ENCODE results near the gene RASSF8.

RASSF8 gene

DNA sequence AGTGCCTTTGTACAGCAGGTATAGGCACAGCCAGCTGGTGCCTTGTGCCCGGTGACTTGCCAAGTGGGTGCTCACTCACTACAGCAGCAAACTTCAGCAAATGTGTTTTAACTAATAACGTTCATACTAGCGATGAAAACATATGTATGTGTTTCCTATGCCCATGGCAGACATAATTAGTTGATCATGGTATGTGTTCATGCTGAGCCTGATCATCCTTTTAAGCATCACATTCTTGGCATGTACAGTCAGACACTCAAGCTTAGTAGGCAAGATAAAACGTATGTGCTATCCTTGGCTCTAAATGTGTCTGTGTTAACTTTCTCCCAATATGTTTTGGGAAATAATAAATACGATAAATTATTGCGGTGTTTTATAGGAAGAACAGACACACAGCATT, 55.6 kb downstream of the RASSF8 start:
- Histone ChIP-seq H3K36me3 (no peaks in the 10 kb centered on the region), H3K4me1 (no peaks in the 10 kb centered on the region), H3K27ac (no peak overlapping the region), H3K4me3 (no peak overlapping the region), H3K9me3 (replicated peaks in 1 of 11) (no peaks in the 10 kb centered on the region), H3K27me3 (no peaks in the 10 kb centered on the region), H3K9ac (no peak overlapping the region), H4K20me1 (no peaks in the 10 kb centered on the region), H3K4me2 (no peak overlapping the region)
- TF ChIP-seq Cebpa-rat (IDR thresholded peaks at IDR 0.05), result no peak

GRCh38 chr12:26016516-26016915, 58.0 kb downstream of the RASSF8 start:
- Histone ChIP-seq H3K4me3 (no peak overlapping the region), H3K36me3 (no peaks in the 10 kb centered on the region), H3K4me1 (no peaks in the 10 kb centered on the region), H3K27ac (no peak overlapping the region), H3K4me2 (no peak overlapping the region), H3K9me3 (replicated peaks in 1 of 11) (no peaks in the 10 kb centered on the region), H3K9ac (no peak overlapping the region), H4K20me1 (no peaks in the 10 kb centered on the region), H3K27me3 (no peaks in the 10 kb centered on the region)
- no peak for TF ChIP-seq Cebpa-rat (IDR thresholded peaks at IDR 0.05)

DNA sequence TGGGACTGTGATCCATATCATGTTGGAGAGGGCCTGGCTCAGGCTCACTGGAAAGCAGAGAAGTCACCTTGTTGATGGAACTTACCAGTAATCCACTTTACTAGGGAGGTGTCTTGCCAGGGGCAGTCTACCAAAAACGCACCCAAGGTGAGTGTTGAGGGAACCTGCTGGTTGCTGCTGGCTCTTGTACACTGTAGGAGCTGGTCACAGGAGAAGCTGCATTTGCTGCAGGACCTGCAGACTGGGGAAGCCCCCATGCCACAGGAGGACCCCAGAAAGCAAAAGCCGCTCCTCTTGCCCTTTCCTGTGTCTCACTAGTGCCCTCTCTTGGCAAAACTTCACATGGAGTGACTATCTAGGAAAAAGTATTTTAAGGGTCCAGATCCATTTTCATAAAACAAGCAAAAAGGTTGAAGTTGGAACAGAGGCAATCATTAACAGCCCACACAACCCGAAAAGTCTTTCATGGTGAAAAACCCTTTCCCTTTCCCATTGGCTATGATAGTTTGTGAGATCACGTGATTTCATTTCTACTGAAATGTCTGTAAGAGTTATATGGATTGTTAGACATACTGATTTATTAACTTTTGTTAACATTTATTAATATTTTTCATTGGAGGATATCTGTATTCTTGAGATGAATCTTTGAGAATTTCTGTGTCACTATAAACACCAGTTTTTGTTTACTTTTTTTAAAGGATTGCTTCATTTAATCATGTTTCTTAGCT, 59.2 kb downstream of the RASSF8 start:
- no peak for TF ChIP-seq Cebpa-rat (IDR thresholded peaks at IDR 0.05)
- H3K27ac ChIP-seq, result no peak overlapping the region
- no peaks in the 10 kb centered on the region for H3K27me3 ChIP-seq
- no peak overlapping the region for H3K4me3 ChIP-seq
- no peaks in the 10 kb centered on the region for H3K9me3 ChIP-seq (replicated peaks in 1 of 11)
- no peaks in the 10 kb centered on the region for H4K20me1 ChIP-seq
- H3K36me3 ChIP-seq, result no peaks in the 10 kb centered on the region
- no peak overlapping the region for H3K9ac ChIP-seq
- H3K4me2 ChIP-seq, result peak overlapping the region in 1 of 11 experiments; percentile 65; a peak in 2 of 22 replicates
- H3K4me1 ChIP-seq, result no peaks in the 10 kb centered on the region

DNA sequence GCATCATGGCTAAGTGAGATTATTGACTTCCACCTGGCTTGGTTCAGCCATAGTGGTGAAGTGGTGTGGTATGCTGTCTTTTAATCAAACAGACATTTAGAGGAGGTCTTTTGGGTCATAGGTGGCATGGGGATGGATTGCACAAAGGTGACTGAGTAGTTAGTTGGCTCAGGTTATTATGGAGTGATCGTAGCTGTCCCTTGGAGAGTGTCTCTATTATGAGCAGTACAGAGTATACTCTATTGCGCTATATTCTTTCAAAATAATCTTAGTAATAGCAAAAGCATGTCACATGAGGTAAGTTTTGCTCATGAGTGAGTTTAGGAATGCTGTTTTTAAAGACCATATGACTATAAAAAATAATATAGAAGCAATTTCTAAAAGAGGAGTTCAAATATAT, 60.4 kb downstream of the RASSF8 start:
- Histone ChIP-seq H3K36me3 (no peaks in the 10 kb centered on the region), H3K9ac (no peak overlapping the region), H3K27me3 (no peaks in the 10 kb centered on the region), H4K20me1 (no peaks in the 10 kb centered on the region), H3K4me3 (no peak overlapping the region), H3K27ac (no peak overlapping the region), H3K9me3 (replicated peaks in 1 of 11) (no peaks in the 10 kb centered on the region), H3K4me2 (no peak overlapping the region), H3K4me1 (no peaks in the 10 kb centered on the region)
- TF ChIP-seq Cebpa-rat (IDR thresholded peaks at IDR 0.05), result no peak

- Histone ChIP-seq H3K4me3 (no peak overlapping the region), H3K4me2 (no peak overlapping the region), H3K4me1 (no peaks in the 10 kb centered on the region), H3K9ac (no peak overlapping the region), H3K36me3 (no peaks in the 10 kb centered on the region), H3K27ac (no peak overlapping the region), H3K27me3 (no peaks in the 10 kb centered on the region), H4K20me1 (no peaks in the 10 kb centered on the region), H3K9me3 (replicated peaks in 1 of 11) (no peaks in the 10 kb centered on the region)
- no peak for TF ChIP-seq Cebpa-rat (IDR thresholded peaks at IDR 0.05)
Measured at GRCh38 chr12:26021534-26021933, 63.1 kb downstream of the RASSF8 start.

GRCh38 chr12:26022043-26022442, 63.6 kb downstream of the RASSF8 start:
- Histone ChIP-seq H3K4me3 (no peak overlapping the region), H4K20me1 (no peaks in the 10 kb centered on the region), H3K4me1 (no peaks in the 10 kb centered on the region), H3K9ac (no peak overlapping the region), H3K4me2 (no peak overlapping the region), H3K9me3 (replicated peaks in 1 of 11) (no peaks in the 10 kb centered on the region), H3K27ac (no peak overlapping the region), H3K27me3 (no peaks in the 10 kb centered on the region), H3K36me3 (no peaks in the 10 kb centered on the region)
- no peak for TF ChIP-seq Cebpa-rat (IDR thresholded peaks at IDR 0.05)

DNA sequence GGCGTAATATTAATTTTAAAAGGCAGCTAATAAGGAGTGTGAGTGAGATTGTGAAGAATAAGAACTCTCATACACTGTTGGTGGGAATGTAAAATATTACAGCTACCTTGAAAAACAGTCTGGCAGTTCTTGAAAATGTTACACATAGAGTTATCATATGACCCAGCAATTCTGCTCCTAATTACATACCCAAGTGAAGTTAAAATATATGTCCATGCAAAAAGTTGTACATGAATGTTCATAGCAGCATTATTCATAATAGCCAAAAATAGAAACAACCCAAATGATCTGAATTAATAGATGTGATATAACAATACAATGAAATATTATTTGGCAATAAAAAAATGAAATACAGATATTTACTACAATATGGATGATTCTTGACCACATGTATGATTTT, 68.2 kb downstream of the RASSF8 start:
- Histone ChIP-seq H3K4me2 (no peak overlapping the region), H4K20me1 (no peaks in the 10 kb centered on the region), H3K4me3 (no peak overlapping the region), H3K9ac (no peak overlapping the region), H3K27me3 (no peaks in the 10 kb centered on the region), H3K27ac (no peak overlapping the region), H3K36me3 (no peaks in the 10 kb centered on the region), H3K9me3 (replicated peaks in 1 of 11) (no peaks in the 10 kb centered on the region), H3K4me1 (no peaks in the 10 kb centered on the region)
- no peak for TF ChIP-seq Cebpa-rat (IDR thresholded peaks at IDR 0.05)

DNA sequence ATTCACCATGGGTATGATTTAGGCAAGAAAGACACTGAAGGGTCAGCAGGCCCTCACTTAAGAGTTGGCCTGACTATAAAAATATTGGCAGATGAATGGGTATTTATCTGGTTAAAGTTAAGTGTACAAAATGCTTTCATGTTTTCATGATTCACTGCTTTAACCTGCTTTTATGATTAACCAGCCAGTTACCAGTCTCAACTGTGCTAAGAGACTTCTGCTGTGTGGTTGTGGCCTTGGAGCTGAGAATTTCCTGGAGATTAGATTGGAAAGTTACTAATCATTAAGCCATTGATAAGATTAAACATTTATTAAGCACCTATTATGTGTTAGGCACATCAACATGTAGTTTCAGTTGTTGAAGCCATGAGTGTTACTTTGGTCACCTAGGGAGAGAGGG, 68.9 kb downstream of the RASSF8 start:
- Histone ChIP-seq H3K27me3 (no peaks in the 10 kb centered on the region), H3K4me3 (no peak overlapping the region), H3K4me2 (no peak overlapping the region), H3K9me3 (replicated peaks in 1 of 11) (no peaks in the 10 kb centered on the region), H3K27ac (no peak overlapping the region), H3K4me1 (peaks cover 0 to 5% (median 0%) of the 10 kb centered on the region in 10 experiments; a peak in 1 of 20 replicates), H4K20me1 (no peaks in the 10 kb centered on the region), H3K9ac (no peak overlapping the region), H3K36me3 (no peaks in the 10 kb centered on the region)
- no peak for TF ChIP-seq Cebpa-rat (IDR thresholded peaks at IDR 0.05)

DNA sequence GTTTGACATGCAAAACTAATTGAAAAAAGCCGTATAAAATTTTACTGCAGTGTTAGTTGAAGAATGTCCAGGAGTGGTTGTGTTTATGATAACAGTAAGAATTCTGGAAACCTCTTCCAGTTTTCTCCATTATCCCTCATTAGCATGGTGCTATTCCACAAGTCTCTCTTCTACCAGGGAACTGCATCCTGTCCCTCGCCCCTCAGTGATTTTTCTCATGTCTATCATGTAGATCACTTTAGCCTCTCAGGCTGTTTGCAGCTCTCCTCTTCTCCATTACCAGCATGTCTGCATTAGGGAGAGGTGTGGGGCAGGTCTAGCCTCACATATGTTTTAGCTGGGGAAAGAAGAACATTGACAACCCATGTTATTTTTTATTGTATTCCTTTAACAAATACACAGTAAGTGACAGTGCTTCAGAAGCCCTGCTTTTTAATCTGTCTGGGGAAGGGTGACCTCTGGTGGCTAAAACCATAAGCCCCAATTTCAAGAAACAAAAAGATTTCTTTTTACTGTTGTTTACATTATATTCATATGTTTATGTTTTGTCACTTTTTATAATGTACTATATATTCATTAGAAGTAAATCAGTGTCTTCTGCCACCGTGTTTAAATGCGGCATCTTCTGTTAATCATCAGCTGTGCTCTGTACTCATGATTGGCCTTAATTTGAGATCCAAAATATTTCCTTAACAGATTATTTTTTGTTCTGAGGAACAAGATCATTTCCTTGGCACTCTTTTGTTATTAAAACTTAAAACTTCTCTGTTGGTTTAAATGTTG, 70.7 kb downstream of the RASSF8 start:
- Histone ChIP-seq H3K4me3 (no peak overlapping the region), H3K36me3 (no peaks in the 10 kb centered on the region), H3K4me2 (no peak overlapping the region), H3K9ac (no peak overlapping the region), H4K20me1 (no peaks in the 10 kb centered on the region), H3K4me1 (peaks cover 0 to 7% (median 0%) of the 10 kb centered on the region in 10 experiments; a peak in 1 of 20 replicates), H3K9me3 (replicated peaks in 1 of 11) (no peaks in the 10 kb centered on the region), H3K27me3 (no peaks in the 10 kb centered on the region), H3K27ac (no peak overlapping the region)
- no peak for TF ChIP-seq Cebpa-rat (IDR thresholded peaks at IDR 0.05)

GRCh38 chr12:26029736-26030022, 71.2 kb downstream of the RASSF8 start:
- H3K4me1 ChIP-seq, result peaks cover 0 to 7% (median 0%) of the 10 kb centered on the region in 10 experiments; a peak in 1 of 20 replicates
- H3K4me2 ChIP-seq, result no peak overlapping the region
- no peak overlapping the region for H3K9ac ChIP-seq
- no peak for TF ChIP-seq Cebpa-rat (IDR thresholded peaks at IDR 0.05)
- H3K27ac ChIP-seq, result no peak overlapping the region
- H3K4me3 ChIP-seq, result no peak overlapping the region
- no peaks in the 10 kb centered on the region for H4K20me1 ChIP-seq
- H3K36me3 ChIP-seq, result no peaks in the 10 kb centered on the region
- H3K9me3 ChIP-seq (replicated peaks in 1 of 11), result no peaks in the 10 kb centered on the region
- no peaks in the 10 kb centered on the region for H3K27me3 ChIP-seq
